HTERT RPE-1 (cell line): ENCODE data around the gene HAUS1.

Source experiments
- in situ Hi-C: fragments of 300-500 bp; cut with MboI; formaldehyde crosslinking; loops from 4 replicates; pipeline ENCODE4 v1.14.3; 2020; ENCODE audit warnings: low sequenced_read_pairs

Gene HAUS1, protein sequence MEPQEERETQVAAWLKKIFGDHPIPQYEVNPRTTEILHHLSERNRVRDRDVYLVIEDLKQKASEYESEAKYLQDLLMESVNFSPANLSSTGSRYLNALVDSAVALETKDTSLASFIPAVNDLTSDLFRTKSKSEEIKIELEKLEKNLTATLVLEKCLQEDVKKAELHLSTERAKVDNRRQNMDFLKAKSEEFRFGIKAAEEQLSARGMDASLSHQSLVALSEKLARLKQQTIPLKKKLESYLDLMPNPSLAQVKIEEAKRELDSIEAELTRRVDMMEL

DNA sequence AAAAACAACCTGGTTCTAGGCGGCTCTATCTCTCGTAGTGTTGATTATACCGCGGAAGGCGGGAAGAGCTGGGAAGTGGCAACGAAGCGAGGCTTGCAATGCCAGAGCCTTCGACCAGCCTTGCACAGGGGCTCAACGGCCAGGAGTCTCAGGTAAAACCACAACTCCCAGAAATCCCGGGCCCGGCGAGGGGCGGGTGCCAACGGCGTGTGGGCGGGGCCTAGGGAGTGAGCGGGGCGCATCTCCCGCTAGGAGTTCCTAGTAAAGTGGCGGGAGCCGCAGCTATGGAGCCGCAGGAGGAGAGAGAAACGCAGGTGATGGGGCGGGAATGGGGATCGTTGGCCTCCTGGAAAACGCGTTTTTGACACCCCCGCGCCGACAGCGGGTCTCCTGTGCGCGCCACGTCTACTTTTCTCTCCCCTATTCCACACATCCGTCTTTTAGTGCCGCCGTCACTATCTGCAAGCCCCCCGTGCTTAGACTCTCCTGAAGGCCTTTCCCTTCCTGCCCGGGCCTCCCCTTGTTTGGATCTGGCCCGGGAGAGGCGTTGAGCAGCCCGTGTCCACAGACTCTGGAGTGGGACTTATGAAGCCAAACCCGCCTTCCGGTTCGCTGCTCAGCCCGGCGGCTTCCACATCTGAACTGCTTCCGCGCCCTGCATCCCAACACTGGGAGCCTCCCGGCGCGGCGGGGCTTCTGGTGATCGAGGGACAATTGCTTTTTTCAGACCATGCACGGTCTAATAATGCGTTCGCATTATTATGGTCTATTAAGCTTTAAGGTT, at the start of gene HAUS1:
Gene HAUS1 (plus strand): TSS at position 258 of the 784 bp plus-strand sequence. CDS start 27 bp downstream, at position 285.
- in situ Hi-C loops, result no loop called here

DNA sequence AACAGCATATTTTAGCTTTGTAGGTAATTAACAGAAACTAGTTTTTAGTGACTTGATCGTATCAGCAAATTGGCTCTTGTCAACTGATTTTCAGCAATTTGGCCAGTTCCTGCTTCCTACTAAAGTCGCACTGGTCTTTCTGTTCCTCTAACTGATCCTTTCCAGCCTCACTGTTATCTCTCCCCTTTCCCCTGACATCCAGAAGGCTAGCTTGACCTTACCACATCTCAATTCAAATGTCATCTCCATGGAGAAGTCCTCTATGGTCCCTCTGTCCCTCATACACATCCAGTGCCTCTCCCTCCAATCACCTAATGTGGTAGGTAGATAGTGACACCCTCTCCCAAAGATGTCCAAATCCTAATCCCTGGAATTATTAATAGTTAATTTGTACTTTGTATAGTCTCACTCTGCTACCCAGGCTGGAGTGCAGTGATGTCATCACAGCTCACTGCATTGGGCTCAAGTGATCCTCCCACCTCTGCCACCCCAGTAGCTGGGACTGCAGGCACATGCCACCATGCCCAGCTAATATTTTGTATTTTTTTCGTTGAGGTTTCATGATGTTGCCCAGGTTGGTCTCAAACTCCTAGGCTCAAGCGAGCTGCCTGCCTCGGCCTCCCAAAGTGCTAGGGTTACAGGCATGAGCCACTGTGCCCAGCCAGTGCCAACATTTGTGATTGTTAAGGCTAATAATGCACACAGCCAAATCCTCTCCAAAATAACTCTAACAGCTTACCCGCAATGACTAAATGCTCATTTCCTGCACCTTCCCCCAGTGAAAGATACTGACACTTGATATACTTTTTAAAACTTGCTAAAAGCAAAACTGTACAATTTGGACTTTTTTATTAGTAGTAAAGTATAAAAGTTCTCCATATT, 49.0 kb upstream of the HAUS1 start:
- in situ Hi-C loops, result no loop called here

DNA sequence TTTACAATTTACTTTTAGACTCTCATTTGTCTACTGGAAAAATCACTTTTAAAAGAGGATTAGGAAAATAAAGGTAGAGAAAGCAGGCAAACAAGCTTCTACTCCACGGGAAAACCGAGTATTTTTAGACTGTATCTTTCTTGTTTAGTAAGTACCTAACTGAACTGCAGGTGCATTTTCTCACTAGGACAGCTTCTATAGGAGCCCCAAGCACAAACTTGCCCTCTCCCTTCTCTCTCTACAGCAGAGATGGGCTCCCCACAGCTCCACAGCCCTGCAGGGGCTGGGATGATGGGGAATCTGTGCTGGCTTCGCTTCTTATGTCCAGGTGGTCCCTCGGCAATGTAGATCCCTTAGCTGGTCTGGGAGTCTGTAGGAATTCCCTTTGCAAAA, 48.4 kb upstream of the HAUS1 start:
- in situ Hi-C loops, result no loop called here

DNA sequence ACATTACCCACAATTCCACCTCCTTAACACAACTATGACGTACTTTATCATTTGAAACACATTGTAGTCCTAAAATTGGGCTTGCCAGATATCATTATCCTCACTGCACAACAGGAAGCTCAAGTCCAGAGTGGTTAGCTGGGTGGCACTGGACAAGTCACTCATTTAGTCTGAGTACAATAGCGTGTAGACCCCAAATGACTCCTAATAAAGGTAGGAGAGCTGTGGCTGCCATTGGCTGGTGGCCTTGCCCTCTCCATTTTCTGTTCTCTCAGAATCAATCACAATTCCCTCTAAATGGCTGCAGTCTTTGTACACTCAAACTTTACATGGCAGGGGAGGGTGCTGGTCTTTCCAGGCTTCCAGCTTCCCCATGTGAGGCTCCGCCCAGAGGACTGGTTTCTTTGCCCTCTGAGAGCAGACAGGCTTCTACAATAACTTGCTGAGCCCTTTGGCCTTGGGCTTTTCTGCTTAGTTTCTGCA, 43.8 kb upstream of the HAUS1 start:
- in situ Hi-C loops, result no loop called here

DNA sequence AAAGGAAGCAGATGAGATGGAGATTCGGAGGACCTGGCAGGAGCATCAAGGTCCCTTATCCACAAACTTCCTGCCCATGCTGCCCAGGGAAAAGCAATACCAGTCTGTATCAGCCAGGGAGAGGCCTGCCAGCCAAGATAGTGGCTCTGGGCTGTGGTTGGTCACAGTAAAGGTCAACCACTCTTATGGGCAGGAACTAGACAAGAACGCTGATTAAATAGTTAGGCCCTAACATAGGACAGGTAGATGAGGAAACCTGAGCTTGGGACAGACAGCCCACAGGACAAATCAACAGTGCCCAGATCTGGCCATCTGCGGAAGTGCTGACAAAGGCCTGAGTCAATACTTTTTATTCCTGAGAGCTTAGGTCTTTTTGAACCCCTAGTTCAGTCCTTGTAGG, 42.8 kb upstream of the HAUS1 start:
- in situ Hi-C loops, result no loop called here

DNA sequence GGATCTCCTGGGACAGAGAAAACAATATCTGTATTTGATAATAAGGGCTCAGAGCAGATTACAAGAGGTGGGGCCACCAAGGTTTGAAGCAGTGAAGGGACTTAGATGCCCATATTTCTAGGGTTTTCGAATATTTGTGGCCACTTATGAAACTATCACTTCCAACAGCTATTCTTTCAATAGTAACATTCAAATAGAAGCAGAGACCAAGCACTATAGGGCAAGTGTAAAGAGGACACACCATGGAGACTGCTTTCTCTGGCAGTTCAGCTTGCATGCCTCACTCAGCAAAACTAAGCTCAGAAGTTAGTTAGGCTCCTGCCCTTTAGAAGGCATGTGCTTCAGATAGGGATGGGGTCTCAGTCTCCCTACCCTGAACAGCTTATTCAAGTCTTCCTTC, 42.4 kb upstream of the HAUS1 start:
- in situ Hi-C loops, result no loop called here

DNA sequence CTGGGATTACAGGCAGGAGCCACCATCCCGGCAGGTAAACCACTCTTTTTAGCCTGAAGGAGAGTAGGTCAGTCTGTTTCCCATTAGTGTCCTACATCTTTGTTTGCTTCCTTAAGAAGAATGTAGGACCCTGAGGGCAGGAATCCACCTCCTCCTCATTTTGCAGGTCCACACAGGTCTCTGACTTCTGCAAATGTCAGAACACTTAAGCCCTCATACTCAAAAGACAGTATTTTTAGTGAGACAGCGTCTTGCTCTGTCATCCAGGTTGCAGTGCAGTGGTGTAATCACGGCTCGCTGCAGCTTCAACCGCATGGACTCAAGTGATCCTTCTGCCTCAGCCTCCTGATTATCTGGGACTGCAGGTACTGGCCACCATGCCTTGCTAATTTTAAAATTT, 41.4 kb upstream of the HAUS1 start:
- in situ Hi-C loops, result no loop called here

DNA sequence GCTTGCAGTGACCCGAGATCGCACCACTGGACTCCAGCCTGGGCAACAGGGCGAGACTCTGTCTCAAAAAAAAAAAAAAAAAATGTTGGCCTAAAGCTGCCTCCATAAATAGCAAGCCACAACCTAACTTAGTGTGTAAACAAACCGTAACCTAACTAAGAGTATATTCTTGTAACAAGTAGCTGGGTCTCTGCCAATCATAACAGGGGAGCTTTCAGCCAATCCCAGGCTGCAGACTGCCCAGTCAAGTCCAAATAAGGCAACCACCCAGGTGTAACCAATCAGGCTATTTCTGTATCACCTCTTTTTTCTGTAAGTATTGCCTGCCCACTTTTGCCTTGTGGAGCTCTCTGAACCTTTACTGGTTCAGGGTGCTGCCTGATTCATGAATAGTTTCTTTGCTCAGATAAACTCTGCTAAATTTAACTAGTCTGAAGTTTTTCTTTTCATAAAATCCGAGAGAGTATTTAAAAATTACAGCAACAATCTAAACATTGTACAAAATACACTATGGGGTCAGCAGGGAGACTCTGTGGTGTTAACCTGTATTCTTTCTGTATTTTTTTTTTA, 36.7 kb upstream of the HAUS1 start:
- in situ Hi-C loops, result no loop called here

DNA sequence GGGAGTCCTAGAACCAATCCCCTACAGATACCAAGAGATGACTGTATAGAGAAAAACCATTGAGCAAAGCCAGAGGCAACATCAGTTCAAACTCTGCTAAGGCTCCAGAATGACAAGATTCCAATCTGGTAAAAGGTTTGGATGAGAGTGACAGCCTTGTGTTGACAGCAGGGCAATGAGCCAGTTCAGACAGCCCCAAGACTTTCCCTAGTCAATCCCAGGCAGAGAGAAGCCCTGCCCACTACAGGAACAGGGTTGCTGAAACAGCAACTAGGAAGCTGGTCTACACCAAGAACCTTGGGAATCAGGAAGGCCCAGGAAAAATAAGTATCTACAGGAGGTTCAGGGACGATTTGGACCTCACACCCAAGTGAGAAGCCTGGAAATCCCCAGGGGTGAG, 35.4 kb upstream of the HAUS1 start:
- in situ Hi-C loops, result no loop called here

DNA sequence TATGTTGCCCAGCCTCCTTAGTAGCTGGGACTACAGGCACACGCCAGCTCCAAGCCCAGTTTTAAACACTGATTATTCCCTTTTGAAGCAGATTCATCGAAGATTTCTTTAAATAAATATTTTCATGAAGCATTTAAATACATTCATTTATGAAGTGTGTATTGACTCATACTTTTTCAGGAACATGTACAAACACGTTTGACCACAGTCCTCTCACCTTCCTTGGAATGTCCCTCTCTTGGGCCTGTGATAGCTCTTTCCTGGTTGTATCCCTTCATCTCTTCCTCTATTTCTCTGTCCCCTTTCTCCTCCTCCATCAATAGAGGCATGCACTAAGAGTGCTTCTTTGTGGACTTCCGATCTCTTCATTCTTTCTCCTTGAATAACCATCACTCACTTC, 34.7 kb upstream of the HAUS1 start:
- in situ Hi-C loops, result no loop called here

DNA sequence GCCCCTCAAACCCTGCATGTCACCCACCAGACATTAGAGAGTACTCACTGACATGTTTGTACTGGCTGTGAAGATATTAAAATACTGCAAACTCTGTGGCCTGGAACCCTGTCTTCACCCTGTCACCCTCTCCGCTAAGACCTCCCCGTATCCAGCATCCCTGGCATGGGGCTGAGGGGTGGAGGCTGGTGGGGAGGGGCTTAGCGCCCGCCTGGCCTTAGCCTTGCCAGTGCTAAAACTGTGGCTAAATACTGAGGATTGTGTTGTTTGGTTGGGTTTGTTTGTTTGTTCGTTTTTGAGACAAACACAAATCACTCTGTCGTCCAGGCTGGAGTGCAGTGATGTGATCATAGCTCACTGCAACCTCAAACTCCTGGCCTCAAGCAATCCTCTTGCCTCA, 34.0 kb upstream of the HAUS1 start:
- in situ Hi-C loops, result no loop called here

DNA sequence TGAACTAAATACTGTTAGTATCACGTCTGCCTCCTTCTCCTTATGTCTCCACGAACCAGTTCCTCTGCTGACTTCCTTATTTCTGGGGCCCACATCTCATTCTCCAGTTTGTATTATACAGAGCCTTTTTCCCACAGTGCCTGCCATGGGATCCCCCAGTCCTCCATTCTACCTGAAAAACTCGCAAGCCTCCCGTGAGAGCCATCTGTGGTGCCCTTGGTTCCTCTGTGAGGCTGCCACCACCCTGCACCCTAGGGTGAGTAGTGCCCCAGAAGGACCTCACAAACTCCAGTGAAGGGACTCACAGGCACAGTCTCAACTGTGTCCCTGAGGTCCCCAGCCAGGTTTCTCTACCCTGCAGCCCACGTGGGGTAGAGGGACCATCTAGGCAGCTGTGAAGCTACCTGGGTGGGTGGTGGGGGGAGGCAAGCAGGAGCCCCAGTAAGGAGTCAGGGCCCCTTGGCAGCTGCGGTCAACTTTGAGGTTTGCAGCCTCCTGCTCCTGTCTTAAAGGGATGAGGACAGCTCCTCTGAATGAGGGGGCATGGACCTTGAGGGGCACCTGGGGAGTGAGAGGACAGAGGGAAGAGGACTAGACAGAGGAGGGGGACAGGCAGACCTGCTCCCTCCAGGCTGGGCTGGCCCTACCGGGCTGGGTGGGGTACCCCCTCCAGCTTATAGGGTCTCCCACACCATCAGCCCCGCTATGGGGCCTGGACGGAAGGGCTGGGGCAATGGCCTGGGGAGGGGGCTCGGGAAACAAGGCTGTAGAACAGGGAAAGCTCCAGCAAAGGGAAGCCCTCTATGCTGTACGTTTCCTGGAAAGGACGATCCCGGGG, 33.2 kb upstream of the HAUS1 start:
- in situ Hi-C loops, result no loop called here

DNA sequence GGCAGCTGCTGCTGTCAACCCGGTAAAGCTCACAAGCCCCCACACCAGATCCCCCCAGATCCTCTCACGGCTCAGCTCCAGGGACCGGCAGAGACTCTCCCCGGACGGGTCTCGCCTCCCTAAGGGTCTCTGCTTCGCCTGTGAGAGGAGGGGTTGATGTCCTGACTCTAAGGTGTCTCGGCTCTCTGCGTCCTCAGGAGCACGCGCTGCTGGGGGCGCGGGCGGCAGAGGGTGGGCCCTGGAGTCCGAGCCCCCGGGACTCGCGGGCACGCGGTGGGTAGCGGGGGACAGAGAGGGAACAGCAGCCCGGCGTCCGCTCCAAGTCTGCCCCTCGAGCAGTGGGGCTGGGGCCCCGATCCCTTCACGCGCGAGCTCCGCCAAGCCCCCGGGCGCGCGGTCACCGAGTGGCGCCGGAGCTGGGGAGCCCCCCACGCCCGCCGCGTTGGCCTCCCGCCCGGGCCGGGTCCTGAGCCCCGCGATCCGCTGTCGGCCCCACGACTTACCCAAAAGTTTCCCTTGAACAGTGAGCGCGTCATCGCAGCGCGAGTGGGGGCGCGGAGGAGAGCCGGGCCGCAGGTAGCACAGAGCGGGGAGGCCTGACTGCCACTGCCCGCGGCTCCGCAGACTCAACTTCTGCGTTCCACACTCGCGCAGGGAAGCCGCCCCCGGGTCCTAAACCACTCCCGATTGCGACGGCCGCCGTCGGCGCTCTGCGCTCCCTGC, 32.4 kb upstream of the HAUS1 start, which contains the start of gene PSTPIP2:
Gene PSTPIP2 (minus strand): TSS at position 608 of the 723 bp plus-strand sequence. CDS start 72 bp downstream, at position 536.
- in situ Hi-C loops, result no loop called here

DNA sequence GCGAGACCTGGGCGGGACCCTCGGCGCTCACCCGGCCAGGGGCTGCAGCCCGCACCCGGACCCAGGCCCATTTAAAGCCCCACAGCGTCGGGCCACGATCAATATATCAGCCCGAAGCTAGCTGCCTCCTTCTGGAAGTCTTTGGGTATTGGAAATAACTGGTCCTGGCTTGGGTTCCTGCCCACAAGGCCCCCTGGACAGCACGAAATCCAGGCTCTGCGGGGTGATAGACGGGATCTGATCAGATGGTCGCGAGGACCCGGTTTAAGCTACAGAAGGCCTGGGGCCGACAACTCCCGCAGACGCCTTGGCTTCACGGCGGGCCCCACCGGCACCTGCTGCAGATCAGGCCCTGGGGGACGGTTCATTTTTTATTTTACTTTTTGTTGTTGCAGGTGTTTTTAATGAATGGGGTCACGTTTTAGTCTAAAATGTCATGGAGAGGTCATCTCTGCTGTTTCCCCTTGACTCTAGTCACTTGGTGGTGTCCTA, 31.8 kb upstream of the HAUS1 start:
- in situ Hi-C loops, result no loop called here

DNA sequence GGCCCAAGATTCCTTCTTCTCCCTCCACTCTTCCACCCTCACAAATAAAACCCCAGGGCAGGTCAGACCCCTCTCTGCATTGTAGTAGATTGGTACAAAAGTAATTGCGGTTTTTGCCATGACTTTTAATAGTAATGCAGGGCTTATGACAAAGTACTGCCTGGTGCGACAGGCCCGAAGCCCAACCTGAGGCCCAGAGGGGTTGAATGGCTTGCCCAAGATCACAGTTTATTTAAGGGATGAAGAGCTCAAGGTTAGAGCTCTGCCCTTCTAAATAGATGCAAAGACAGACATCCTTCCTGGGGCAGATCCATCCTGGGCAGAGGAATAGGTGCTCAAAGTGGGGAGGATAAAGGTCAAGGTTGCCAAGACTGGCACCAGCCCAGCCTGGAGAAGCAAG, 31.2 kb upstream of the HAUS1 start:
- in situ Hi-C loops, result no loop called here

DNA sequence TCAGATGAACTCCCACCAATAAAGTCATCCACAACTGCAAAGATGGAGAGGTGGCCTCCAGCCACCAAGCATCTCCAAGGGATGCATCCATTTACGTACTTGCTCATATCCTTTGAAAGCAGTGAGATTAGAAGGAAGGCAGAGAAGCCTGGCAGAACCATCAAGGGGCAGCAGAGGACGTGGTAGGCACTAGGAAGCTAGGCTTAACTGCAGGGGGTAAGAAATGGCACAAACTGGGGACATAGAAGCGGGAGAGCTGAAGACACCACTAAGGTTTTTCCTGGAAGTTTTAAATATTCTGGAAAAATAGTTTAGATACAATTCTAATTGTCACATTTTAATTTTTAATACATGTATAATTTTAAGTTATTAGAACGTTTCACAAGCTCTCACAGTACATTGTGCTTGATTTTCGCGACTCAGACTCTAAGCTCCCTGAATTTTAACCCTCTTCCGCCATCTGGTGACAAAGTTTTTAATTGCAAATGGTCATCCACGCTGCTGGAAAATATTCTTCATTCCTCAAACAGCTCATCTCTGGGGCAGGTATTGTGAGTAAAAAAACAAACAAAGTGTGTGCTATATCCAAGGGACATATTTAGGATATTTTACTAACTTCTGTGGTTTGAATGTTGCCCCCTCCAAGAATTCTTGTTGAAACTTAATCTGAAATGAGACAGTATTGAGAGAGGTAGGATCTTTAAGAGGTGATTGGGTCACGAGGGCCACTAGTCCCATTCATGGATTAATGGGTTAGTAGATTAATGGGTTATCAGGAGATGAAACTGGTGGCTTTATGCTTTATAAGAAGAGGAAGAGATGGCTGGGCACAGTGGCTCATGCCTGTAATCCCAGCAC, 30.5 kb upstream of the HAUS1 start:
- in situ Hi-C loops, result no loop called here

DNA sequence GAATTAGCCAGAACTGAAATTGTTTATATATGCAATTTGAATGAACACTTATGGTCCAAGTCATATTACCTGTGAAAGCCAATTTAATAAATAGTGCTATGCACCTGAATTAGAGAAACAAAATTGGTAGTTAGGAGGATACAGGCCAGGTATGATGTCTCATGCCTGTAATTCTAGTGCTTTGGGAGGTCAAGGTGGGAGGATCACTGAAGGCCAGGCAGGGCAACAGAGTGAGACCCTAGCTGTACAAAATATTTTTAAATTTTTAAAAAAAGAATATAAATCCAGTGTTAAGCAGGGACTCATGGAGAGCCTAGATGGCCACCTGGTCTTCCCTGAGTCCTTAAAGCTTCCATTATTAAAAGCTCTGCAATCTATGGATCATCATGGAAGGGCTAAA, 24.8 kb upstream of the HAUS1 start:
- in situ Hi-C loops, result no loop called here

DNA sequence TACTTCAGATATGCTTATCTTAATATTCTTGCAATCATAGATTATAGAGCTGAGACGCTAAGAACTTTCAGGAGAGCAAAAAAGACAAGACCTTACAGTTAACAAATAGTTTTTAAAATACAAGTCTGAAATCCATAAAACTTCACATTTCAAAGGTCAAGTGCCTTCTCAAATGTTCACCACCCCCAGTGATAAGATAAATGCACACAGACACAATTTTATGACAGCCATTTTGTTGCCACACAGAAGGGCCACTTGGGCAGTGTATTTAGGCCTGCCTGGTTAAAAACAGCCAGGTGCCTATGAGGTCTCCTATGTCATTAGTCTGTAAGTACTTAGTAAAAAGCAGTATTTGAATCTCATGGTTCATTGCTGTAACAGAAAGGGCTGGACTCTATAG, 24.0 kb upstream of the HAUS1 start:
- in situ Hi-C loops, result no loop called here
